ENCODE measurements around the gene CDKN2B-AS1. TPM values are rescaled to one million over a fixed set of nuclear protein-coding genes. Genes with fewer than 3 reads are reported as not detected.

CDKN2B-AS1 gene
- total and polyA plus RNA-seq, 2 of the 13 experiments (the other 11 are each of a cell fraction or from before 2014, with no cell fraction given): 0.64 to 2.3 TPM

GRCh38 chr9:22112870-22113821 lies 118.6 kb downstream of the CDKN2B-AS1 start (continued):
- TF ChIP-seq ZSCAN22 (CRISPR knock-in tag; IDR thresholded peaks at IDR 0.05) (no peak), TBL1XR1 (IDR thresholded peaks at IDR 0.05; ENCODE audit: borderline replicate concordance, low read length, partially characterized antibody) (no peak), MBD4 (IDR thresholded peaks at IDR 0.05; ENCODE audit: borderline replicate concordance, low read length) (no peak), TEF (CRISPR knock-in tag; IDR thresholded peaks at IDR 0.05) (no peak), BCL6 (CRISPR knock-in tag; IDR thresholded peaks at IDR 0.05) (peak; percentile 87), ZNF567 (CRISPR knock-in tag; IDR thresholded peaks at IDR 0.05; ENCODE audit: borderline replicate concordance) (no peak), ZSCAN9 (CRISPR knock-in tag; IDR thresholded peaks at IDR 0.05; ENCODE audit: borderline replicate concordance) (no peak), RARA (CRISPR knock-in tag; IDR thresholded peaks at IDR 0.05) (0 out of 2 replicates have a peak, but pooled peaks have one; percentile 28), STAT5B (CRISPR knock-in tag; IDR thresholded peaks at IDR 0.05) (no peak), IRF2 (CRISPR knock-in tag; IDR thresholded peaks at IDR 0.05) (no peak), SRSF1 (optimal IDR thresholded peaks at IDR 0.05; ENCODE audit: low read depth, low read length) (no peak), FOXA3 (CRISPR knock-in tag; IDR thresholded peaks at IDR 0.05) (peak; percentile 12; the same call in 1 of the 2 replicates), SP140L (CRISPR knock-in tag; IDR thresholded peaks at IDR 0.05; ENCODE audit: borderline replicate concordance) (no peak), NBN (conservative IDR thresholded peaks at IDR 0.05) (no peak), ZNF570 (CRISPR knock-in tag; IDR thresholded peaks at IDR 0.05; ENCODE audit: borderline replicate concordance) (no peak), ZFAT (CRISPR knock-in tag; conservative IDR thresholded peaks at IDR 0.05) (no peak), ZNF597 (CRISPR knock-in tag; IDR thresholded peaks at IDR 0.05) (no peak), ZNF282 (IDR thresholded peaks at IDR 0.05; ENCODE audit: partially characterized antibody) (no peak)
- TF ChIP-seq, protein P1, sequence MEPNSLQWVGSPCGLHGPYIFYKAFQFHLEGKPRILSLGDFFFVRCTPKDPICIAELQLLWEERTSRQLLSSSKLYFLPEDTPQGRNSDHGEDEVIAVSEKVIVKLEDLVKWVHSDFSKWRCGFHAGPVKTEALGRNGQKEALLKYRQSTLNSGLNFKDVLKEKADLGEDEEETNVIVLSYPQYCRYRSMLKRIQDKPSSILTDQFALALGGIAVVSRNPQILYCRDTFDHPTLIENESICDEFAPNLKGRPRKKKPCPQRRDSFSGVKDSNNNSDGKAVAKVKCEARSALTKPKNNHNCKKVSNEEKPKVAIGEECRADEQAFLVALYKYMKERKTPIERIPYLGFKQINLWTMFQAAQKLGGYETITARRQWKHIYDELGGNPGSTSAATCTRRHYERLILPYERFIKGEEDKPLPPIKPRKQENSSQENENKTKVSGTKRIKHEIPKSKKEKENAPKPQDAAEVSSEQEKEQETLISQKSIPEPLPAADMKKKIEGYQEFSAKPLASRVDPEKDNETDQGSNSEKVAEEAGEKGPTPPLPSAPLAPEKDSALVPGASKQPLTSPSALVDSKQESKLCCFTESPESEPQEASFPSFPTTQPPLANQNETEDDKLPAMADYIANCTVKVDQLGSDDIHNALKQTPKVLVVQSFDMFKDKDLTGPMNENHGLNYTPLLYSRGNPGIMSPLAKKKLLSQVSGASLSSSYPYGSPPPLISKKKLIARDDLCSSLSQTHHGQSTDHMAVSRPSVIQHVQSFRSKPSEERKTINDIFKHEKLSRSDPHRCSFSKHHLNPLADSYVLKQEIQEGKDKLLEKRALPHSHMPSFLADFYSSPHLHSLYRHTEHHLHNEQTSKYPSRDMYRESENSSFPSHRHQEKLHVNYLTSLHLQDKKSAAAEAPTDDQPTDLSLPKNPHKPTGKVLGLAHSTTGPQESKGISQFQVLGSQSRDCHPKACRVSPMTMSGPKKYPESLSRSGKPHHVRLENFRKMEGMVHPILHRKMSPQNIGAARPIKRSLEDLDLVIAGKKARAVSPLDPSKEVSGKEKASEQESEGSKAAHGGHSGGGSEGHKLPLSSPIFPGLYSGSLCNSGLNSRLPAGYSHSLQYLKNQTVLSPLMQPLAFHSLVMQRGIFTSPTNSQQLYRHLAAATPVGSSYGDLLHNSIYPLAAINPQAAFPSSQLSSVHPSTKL (CRISPR knock-in tag; IDR thresholded peaks at IDR 0.05): 0 out of 2 replicates have a peak, but pooled peaks have one; percentile 22

All from HepG2 (cell line).